ENCODE data around the gene CYBRD1. TPM values are rescaled to one million over a fixed set of nuclear protein-coding genes. Genes with fewer than 3 reads are reported as not detected.
"Not testable (repeated sequence)": the region's sequence is repeated elsewhere in the genome, so short reads cannot be mapped to it uniquely, and the experiment has no call there.

CYBRD1 gene
- total RNA-seq, 4 donors from 2014 or later, result 72.6 to 951 (median 674) TPM

DNA sequence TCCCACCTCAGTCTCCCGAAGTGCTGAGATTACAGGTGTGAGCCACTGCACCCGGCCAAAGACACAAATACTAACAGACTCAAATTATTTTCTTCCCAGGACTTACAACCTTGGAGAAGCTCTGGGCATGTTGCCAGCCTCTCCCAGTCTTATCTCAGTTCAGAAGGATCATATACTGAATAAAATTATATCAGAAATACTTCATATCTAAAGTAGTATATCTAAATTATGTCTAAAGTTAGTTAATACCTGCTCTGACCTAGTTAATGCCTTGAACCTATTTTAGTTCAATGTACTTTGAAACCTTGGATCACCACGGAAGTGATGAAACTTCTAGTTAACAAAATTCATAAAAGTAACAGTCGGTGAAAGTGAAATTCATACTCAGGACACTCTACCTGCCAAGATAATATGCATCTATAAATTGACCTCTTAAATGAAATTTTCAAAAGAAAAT, 34.4 kb upstream of the CYBRD1 start:
- peak in 1 of 2 donors; percentile 68 for TF ChIP-seq POLR2A (IDR thresholded peaks at IDR 0.05)
- TF ChIP-seq, protein P1, sequence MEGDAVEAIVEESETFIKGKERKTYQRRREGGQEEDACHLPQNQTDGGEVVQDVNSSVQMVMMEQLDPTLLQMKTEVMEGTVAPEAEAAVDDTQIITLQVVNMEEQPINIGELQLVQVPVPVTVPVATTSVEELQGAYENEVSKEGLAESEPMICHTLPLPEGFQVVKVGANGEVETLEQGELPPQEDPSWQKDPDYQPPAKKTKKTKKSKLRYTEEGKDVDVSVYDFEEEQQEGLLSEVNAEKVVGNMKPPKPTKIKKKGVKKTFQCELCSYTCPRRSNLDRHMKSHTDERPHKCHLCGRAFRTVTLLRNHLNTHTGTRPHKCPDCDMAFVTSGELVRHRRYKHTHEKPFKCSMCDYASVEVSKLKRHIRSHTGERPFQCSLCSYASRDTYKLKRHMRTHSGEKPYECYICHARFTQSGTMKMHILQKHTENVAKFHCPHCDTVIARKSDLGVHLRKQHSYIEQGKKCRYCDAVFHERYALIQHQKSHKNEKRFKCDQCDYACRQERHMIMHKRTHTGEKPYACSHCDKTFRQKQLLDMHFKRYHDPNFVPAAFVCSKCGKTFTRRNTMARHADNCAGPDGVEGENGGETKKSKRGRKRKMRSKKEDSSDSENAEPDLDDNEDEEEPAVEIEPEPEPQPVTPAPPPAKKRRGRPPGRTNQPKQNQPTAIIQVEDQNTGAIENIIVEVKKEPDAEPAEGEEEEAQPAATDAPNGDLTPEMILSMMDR (IDR thresholded peaks at IDR 0.05), result no peak
- peak overlapping the region in 2 of 4 donors; percentile 0 to 5 for H3K4me3 ChIP-seq
- H3K27me3 ChIP-seq, result no peaks in the 10 kb centered on the region
- no peaks in the 10 kb centered on the region for H3K9me3 ChIP-seq
- DNase-seq, result peak in 2 of 3 donors; percentile 81 to 93
- H3K27ac ChIP-seq, result peak overlapping the region in 2 of 4 donors; percentile 59 to 75
- H3K4me1 ChIP-seq, result peaks cover 0 to 14% (median 0%) of the 10 kb centered on the region in 4 donors
- H3K36me3 ChIP-seq, result no peaks in the 10 kb centered on the region

DNA sequence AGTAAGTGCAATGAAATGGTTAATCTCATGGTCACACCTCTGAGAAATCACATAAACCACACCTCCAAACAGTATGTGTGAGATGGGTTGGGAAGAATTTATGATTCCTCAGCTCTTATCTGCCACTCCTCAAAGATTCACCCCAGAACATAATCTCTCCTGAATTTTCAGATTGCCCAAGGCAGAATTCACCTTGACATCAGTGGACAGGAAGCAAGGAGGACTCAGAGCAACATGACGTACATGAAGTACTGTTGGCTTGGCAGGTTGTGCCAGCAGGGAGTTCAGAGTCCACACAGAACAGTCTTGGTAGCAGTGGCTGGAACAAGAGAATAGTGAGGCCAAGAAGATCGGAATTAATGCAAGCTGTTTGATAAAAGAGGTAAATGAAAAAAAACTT, 31.7 kb upstream of the CYBRD1 start:
- Histone ChIP-seq H3K4me1 (peaks cover 0 to 14% (median 0%) of the 10 kb centered on the region in 4 donors), H3K27me3 (no peaks in the 10 kb centered on the region), H3K9me3 (no peaks in the 10 kb centered on the region), H3K4me3 (no peak overlapping the region), H3K27ac (peak overlapping the region in 3 of 4 donors; percentile 38 to 73 (median 72)), H3K36me3 (no peaks in the 10 kb centered on the region)
- DNase-seq, result peak in 2 of 3 donors; percentile 67 to 86
- TF ChIP-seq, protein P1 (IDR thresholded peaks at IDR 0.05), result no peak
- TF ChIP-seq POLR2A (IDR thresholded peaks at IDR 0.05), result peak in 1 of 2 donors; percentile 48

DNA sequence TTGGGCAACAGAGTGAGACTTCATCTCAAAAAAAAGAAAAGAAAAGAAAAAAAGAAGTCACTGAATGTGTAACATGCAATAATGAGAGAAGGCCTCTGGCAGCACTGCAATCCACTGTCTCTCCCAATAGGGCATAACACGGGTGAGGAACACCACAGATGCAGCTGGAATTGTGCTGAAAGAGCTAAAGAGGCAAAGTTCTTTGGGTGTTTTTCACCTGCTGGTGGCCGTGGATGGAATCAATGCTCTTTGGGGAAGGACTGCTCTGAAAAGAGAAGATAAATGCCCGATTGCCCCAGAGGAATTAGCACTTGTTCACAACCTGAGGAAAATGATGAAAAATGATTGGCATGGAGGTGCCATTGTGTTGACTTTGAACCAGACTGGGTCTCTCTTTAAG, 31.0 kb upstream of the CYBRD1 start:
- H3K4me3 ChIP-seq, result no peak overlapping the region
- no peaks in the 10 kb centered on the region for H3K9me3 ChIP-seq
- DNase-seq, result no peak
- H3K4me1 ChIP-seq, result peaks cover 0 to 14% (median 0%) of the 10 kb centered on the region in 4 donors
- no peak for TF ChIP-seq POLR2A (IDR thresholded peaks at IDR 0.05)
- TF ChIP-seq, protein P1 (IDR thresholded peaks at IDR 0.05), result no peak
- no peaks in the 10 kb centered on the region for H3K27me3 ChIP-seq
- no peaks in the 10 kb centered on the region for H3K36me3 ChIP-seq
- peak overlapping the region in 3 of 4 donors; percentile 38 to 73 (median 72) for H3K27ac ChIP-seq

- Histone ChIP-seq H3K4me3 (no peak overlapping the region), H3K36me3 (no peaks in the 10 kb centered on the region), H3K27ac (peak overlapping the region in 2 of 4 donors; percentile 54 to 74), H3K9me3 (no peaks in the 10 kb centered on the region), H3K4me1 (peaks cover 0 to 9% (median 0%) of the 10 kb centered on the region in 4 donors), H3K27me3 (no peaks in the 10 kb centered on the region)
- DNase-seq, result peak in 2 of 3 donors; percentile 70 to 87
- TF ChIP-seq, protein P1 (IDR thresholded peaks at IDR 0.05), result peak in 1 of 6 experiments; percentile 12
- peak; percentile 6 to 53 for TF ChIP-seq POLR2A (IDR thresholded peaks at IDR 0.05)
Measured at GRCh38 chr2:171492664-171493063, 29.6 kb upstream of the CYBRD1 start.

DNA sequence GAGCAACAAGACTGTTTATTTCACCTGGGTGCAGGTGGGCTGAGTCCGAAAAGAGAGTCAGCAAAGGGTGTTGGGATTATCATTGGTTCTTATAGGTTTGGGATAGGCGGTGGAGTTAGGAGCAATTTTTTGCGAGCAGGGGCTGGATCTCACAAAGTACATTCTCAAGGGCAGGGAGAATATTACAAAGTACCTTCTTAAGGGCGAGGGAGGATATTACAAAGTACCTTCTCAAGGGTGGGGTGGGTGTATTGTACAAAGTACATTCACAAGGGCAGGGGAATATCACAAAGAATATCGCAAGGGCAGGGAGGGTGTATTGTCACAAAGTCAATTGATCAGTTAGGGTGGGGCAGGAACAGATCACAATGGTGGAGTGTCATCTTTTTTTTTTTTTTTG, 24.6 kb upstream of the CYBRD1 start:
- not testable (repeated sequence) for DNase-seq, H3K27me3 ChIP-seq, H3K27ac ChIP-seq, H3K36me3 ChIP-seq, H3K4me1 ChIP-seq, H3K9me3 ChIP-seq, H3K4me3 ChIP-seq

DNA sequence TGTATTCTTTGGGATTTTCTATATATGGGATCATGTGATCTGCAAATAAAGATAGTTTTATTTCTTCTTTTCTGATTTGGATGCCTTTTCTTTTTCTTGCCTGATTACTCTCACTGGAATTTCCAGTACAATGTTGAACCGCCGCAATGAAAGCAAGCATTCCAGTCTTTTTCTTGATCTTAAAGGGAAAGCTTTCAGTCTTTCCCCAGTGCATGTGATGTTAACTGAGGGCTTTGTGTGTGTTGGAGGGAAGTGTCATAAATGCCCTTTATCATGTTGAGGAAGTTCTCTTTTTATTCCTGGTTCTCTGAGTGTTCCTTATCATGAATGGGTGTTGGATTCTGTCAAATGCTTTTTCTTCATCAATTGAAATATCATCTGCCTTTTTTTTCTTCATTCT, 16.9 kb upstream of the CYBRD1 start:
- TF ChIP-seq, protein P1 (IDR thresholded peaks at IDR 0.05), result no peak
- TF ChIP-seq POLR2A (IDR thresholded peaks at IDR 0.05), result no peak
- H3K27ac ChIP-seq, result no peak overlapping the region
- H3K9me3 ChIP-seq, result no peaks in the 10 kb centered on the region
- no peak for DNase-seq
- no peaks in the 10 kb centered on the region for H3K27me3 ChIP-seq
- H3K36me3 ChIP-seq, result no peaks in the 10 kb centered on the region
- H3K4me3 ChIP-seq, result no peak overlapping the region
- H3K4me1 ChIP-seq, result peaks cover 0 to 9% (median 0%) of the 10 kb centered on the region in 4 donors
